Bronchial smooth muscle cell (primary cell): ENCODE data around the gene ZBTB12. TPM values are rescaled to one million over a fixed set of nuclear protein-coding genes. Genes with fewer than 3 reads are reported as not detected.

Experiments used
- total RNA-seq: library from RNA; depleted of rRNA; stranded (reverse); fragments of >200 nt; gene quantifications from 2 replicates; pipeline ENCODE4 v1.2.1, GENCODE V29; 2014

The ZBTB12 gene, protein sequence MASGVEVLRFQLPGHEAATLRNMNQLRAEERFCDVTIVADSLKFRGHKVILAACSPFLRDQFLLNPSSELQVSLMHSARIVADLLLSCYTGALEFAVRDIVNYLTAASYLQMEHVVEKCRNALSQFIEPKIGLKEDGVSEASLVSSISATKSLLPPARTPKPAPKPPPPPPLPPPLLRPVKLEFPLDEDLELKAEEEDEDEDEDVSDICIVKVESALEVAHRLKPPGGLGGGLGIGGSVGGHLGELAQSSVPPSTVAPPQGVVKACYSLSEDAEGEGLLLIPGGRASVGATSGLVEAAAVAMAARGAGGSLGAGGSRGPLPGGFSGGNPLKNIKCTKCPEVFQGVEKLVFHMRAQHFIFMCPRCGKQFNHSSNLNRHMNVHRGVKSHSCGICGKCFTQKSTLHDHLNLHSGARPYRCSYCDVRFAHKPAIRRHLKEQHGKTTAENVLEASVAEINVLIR
- total RNA-seq = 9.6 and 14.6 TPM in 2 replicates

DNA sequence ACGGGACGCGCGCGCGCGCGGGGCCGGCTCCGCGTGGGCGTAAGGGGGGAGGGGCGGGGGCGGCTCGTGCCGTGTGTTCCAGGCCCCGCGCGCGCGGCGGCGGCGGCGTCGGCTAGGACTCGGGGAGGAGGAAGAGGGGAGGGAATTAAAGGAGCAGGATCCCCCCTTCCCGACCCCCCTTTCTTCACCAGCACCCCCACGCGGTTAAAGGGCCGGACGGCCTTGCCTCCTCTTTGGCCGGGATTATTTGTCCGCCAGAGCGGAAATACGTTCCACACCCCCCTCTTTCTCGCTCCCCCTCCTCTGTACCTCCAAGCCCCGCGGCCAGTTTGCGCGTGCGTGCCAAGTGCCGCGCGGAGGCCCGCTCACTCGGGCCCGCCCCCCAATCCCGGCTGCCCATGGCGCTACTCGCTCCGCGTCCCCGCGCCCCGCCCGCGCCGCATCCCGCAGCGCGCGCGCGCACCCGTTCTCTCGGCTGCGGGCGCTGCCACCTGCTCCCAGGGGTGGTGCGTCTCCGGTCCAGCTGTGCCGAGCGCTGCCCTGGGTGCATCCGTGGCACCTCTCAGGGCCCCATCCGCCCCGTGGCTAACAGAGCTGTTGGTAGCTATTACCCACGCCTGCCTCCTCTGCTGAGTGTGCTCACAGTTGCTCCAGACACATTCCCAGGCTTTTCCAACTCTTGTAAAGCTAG lies at the start of gene ZBTB12:
Gene ZBTB12, minus strand, starts transcription at position 134 of the 691 bp plus-strand sequence. CDS start 781 bp downstream, outside the sequence.

DNA sequence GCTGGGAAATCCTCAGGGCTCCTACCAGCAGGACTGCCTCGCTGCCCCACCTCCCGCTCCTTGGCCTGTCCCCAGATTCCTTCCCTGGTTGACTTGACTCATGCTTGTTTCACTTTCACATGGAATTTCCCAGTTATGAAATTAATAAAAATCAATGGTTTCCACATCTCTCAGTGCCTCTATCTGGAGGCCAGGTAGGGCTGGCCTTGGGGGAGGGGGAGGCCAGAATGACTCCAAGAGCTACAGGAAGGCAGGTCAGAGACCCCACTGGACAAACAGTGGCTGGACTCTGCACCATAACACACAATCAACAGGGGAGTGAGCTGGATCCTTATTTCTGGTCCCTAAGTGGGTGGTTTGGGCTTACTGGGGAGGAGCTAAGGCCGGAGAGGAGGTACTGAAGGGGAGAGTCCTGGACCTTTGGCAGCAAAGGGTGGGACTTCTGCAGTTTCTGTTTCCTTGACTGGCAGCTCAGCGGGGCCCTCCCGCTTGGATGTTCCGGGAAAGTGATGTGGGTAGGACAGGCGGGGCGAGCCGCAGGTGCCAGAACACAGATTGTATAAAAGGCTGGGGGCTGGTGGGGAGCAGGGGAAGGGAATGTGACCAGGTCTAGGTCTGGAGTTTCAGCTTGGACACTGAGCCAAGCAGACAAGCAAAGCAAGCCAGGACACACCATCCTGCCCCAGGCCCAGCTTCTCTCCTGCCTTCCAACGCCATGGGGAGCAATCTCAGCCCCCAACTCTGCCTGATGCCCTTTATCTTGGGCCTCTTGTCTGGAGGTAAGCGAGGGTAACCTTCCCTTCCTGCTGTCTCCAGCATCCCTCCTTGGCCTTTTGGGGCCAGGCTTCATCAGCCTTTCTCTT lies 43.9 kb upstream of the ZBTB12 start, which contains the start of gene CFB:
Gene CFB, plus strand, starts transcription at position 589 of the 863 bp plus-strand sequence. Its CDS starts 127 bp downstream, at position 716.

GRCh38 chr6:31927242-31927862 lies 25.5 kb upstream of the ZBTB12 start, which contains the start of gene C2:
Gene C2, plus strand, starts transcription at chr6:31927717. Its CDS starts 36 bp downstream, at chr6:31927753.

GRCh38 chr6:31897612-31898382 lies 4.1 kb downstream of the ZBTB12 start, which contains the start of gene EHMT2:
Gene EHMT2, minus strand, starts transcription at chr6:31897698. Its CDS starts 21 bp downstream, at chr6:31897677.

DNA sequence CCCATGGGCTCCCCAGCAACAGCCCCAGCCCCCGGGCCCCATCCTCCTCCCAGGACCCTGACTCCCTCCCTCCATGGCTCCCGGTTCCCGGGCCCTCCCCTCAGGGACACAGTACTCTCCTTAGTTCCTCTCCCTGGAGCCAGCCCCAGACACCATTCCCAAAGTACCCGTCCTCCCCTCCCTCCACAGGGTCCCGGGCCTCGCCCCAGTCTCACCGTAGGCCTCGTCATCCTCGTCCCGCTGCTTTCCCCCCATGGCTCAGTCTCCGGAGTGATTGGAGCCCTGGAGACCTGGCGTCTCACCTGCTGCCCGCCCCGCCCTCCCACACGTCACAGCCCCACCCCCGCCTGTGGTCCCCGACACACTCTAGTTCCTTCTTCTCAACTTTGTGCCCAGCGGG lies 23.2 kb downstream of the ZBTB12 start, which contains the start of gene SLC44A4:
Gene SLC44A4, minus strand, starts transcription at position 272 of the 400 bp plus-strand sequence. Its CDS starts 17 bp downstream, at position 255.

DNA sequence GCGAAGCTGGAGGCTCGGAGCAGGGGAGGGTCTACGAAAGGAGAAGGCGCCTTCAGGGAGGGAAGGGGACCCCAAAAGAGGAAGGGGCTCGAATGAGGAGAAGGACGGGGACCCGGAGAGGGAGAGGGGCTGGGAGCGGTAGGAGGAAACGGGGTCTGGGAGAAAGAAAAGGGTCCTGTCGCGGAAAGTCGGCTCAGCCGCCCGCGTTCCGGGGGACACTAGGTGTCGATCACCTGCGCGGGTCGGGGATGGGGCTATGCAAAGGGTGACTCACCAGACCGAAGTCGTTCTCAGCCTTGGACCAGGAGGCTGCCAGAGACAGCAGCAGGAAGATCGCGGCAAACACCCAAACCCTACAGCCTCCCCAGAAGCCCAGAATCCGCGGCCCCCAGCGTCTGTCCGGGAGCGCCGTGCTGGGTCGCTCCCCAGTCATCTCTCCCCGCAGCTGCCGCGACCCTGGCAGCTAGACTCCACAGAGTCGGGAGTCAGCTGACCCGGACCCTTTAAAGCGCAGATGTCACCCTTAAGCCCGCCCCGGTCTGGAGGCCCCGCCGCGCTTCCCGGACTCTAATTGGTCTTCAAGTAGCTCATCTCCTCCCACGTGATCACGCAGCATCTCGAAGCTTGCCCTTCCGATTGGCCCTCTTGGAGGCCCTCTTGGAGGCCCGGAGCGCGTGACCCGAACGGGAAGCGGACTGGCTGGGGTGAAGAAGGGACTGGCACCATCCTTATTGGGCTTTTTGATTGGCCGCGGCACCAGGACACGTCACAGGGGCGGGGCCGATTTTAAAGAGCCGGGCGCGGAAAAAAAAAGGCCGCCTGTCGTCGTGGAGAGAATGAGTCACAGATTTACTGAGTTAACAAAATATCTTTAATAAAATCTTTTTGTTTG lies 39.3 kb downstream of the ZBTB12 start, which contains the start of gene NEU1:
Gene NEU1, minus strand, starts transcription at position 478 of the 892 bp plus-strand sequence. Its CDS starts 45 bp downstream, at position 433.

Other genes starting within 250 kb of the ZBTB12 start
- 81.1 and 90.6 TPM in 2 replicates for gene BAG6, start 249.4 kb downstream of the ZBTB12 start, total RNA-seq
- 1.6 and 1.8 TPM in 2 replicates for gene APOM, start 246.2 kb downstream of the ZBTB12 start, total RNA-seq
- 16.9 and 19.9 TPM in 2 replicates for gene C6orf47, start 241.3 kb downstream of the ZBTB12 start, total RNA-seq
- gene GPANK1, start 237.1 kb downstream of the ZBTB12 start, total RNA-seq = 12.2 and 14.3 TPM in 2 replicates
- 70.2 and 83.9 TPM in 2 replicates for gene CSNK2B, start 236.0 kb downstream of the ZBTB12 start, total RNA-seq
- 2.2 and 4.0 TPM in 2 replicates for gene LY6G5B, start 232.1 kb downstream of the ZBTB12 start, total RNA-seq
- gene LY6G5C, start 221.0 kb downstream of the ZBTB12 start, total RNA-seq = 0.09 and 0.63 TPM in 2 replicates
- 54.5 and 96.4 TPM in 2 replicates for gene ABHD16A, start 198.8 kb downstream of the ZBTB12 start, total RNA-seq
- not detected in 2 replicates for gene LY6G6F, start 195.2 kb downstream of the ZBTB12 start, total RNA-seq
- 0.47 TPM in 1 of 2 replicates, not detected in the other for gene LY6G6D, start 186.7 kb downstream of the ZBTB12 start, total RNA-seq
- not detected in 2 replicates for gene LY6G6C, start 180.3 kb downstream of the ZBTB12 start, total RNA-seq
- not detected in 2 replicates for gene MPIG6B, start 178.7 kb downstream of the ZBTB12 start, total RNA-seq
- 152 and 207 TPM in 2 replicates for gene DDAH2, start 172.8 kb downstream of the ZBTB12 start, total RNA-seq
- gene CLIC1, start 165.6 kb downstream of the ZBTB12 start, total RNA-seq = 521 and 664 TPM in 2 replicates
- gene MSH5, start 162.1 kb downstream of the ZBTB12 start, total RNA-seq = 2.7 and 3.6 TPM in 2 replicates
- 0.26 and 1.3 TPM in 2 replicates for gene SAPCD1, start 139.4 kb downstream of the ZBTB12 start, total RNA-seq
- gene VWA7, start 124.8 kb downstream of the ZBTB12 start, total RNA-seq = 0.79 and 0.86 TPM in 2 replicates
- 28.1 and 36.1 TPM in 2 replicates for gene VARS1, start 106.3 kb downstream of the ZBTB12 start, total RNA-seq
- 17.8 and 19.1 TPM in 2 replicates for gene LSM2, start 95.1 kb downstream of the ZBTB12 start, total RNA-seq
- gene HSPA1L, start 86.8 kb downstream of the ZBTB12 start, total RNA-seq = 1.7 and 2.3 TPM in 2 replicates
- gene HSPA1A, start 86.5 kb downstream of the ZBTB12 start, total RNA-seq = 92.2 and 182 TPM in 2 replicates
- gene HSPA1B, start 74.3 kb downstream of the ZBTB12 start, total RNA-seq = 149 and 280 TPM in 2 replicates
- 73.7 and 87.3 TPM in 2 replicates for gene NEU1, start 39.3 kb downstream of the ZBTB12 start, total RNA-seq
- gene SLC44A4, start 23.1 kb downstream of the ZBTB12 start, total RNA-seq = 0.52 TPM in 1 of 2 replicates, not detected in the other
- 76.3 and 106 TPM in 2 replicates for gene EHMT2, start 4.4 kb downstream of the ZBTB12 start, total RNA-seq
- gene C2, start 25.6 kb upstream of the ZBTB12 start, total RNA-seq = 0.86 and 2.0 TPM in 2 replicates
- gene CFB, start 44.0 kb upstream of the ZBTB12 start, total RNA-seq = 33.7 and 56.8 TPM in 2 replicates
- gene NELFE, start 56.9 kb upstream of the ZBTB12 start, total RNA-seq = 81.3 and 85.3 TPM in 2 replicates
- 55.6 and 56.4 TPM in 2 replicates for gene SKIC2, start 57.1 kb upstream of the ZBTB12 start, total RNA-seq
- 7.7 and 8.2 TPM in 2 replicates for gene DXO, start 70.1 kb upstream of the ZBTB12 start, total RNA-seq
- gene C4A, start 80.0 kb upstream of the ZBTB12 start, total RNA-seq = 13.1 and 13.6 TPM in 2 replicates
- gene C4B, start 112.7 kb upstream of the ZBTB12 start, total RNA-seq = 8.8 and 15.4 TPM in 2 replicates
- under 0.01 TPM in 1 of 2 replicates, not detected in the other for gene CYP21A2, start 136.3 kb upstream of the ZBTB12 start, total RNA-seq
- 10.6 and 39.2 TPM in 2 replicates for gene TNXB, start 207.3 kb upstream of the ZBTB12 start, total RNA-seq
- gene ATF6B, start 226.2 kb upstream of the ZBTB12 start, total RNA-seq = 10.2 and 12.0 TPM in 2 replicates
- gene FKBPL, start 228.2 kb upstream of the ZBTB12 start, total RNA-seq = 7.3 and 8.9 TPM in 2 replicates
- 0.09 and 0.32 TPM in 2 replicates for gene PRRT1, start 249.9 kb upstream of the ZBTB12 start, total RNA-seq